ENCODE measurements around the gene CAMK2A. TPM values are rescaled to one million over a fixed set of nuclear protein-coding genes. Genes with fewer than 3 reads are reported as not detected.

The CAMK2A gene
- total RNA-seq, 2 donors from 2014 or later: 0.50 to 1.0 TPM

GRCh38 chr5:150204590-150204960, 85.0 kb downstream of the CAMK2A start:
- Histone ChIP-seq H3K9me3 (no peaks in the 10 kb centered on the region), H3K4me1 (replicated peaks) (no peaks in the 10 kb centered on the region), H3K27ac (no peak overlapping the region), H3K36me3 (no peaks in the 10 kb centered on the region), H3K4me3 (no peak overlapping the region), H3K27me3 (replicated peaks; ENCODE audit: insufficient read depth) (no peaks in the 10 kb centered on the region)
- intact Hi-C loops (cut with DNase I): no loop called here
- no peak for DNase-seq (ENCODE audit: low spot score)
- TF ChIP-seq POLR2A (IDR thresholded peaks at IDR 0.05) (no peak), POLR2AphosphoS5 (IDR thresholded peaks at IDR 0.05) (no peak)
- 93% methylated on average over 11 of the region's 13 CpGs for WGBS

- intact Hi-C loops (cut with DNase I): no loop called here
- H3K27me3 ChIP-seq (replicated peaks; ENCODE audit: insufficient read depth): no peaks in the 10 kb centered on the region
- no peak overlapping the region for H3K4me3 ChIP-seq
- TF ChIP-seq CTCF (IDR thresholded peaks at IDR 0.05) (no peak), POLR2AphosphoS5 (IDR thresholded peaks at IDR 0.05) (no peak), POLR2A (IDR thresholded peaks at IDR 0.05) (no peak)
- H3K36me3 ChIP-seq: no peaks in the 10 kb centered on the region
- no peaks in the 10 kb centered on the region for H3K4me1 ChIP-seq (replicated peaks)
- no peak for DNase-seq (ENCODE audit: low spot score)
- 83% methylated on average over 12 of the region's 12 CpGs for WGBS
- no peak overlapping the region for H3K27ac ChIP-seq
- H3K9me3 ChIP-seq: no peaks in the 10 kb centered on the region
These were observed 85.6 kb downstream of the CAMK2A start for GRCh38 chr5:150203832-150204589.

- no peaks in the 10 kb centered on the region for H3K9me3 ChIP-seq
- 94% methylated on average over 10 of the region's 10 CpGs for WGBS
- DNase-seq (ENCODE audit: low spot score): no peak
- H3K27ac ChIP-seq: no peak overlapping the region
- intact Hi-C loops (cut with DNase I): no loop called here
- no peaks in the 10 kb centered on the region for H3K27me3 ChIP-seq (replicated peaks; ENCODE audit: insufficient read depth)
- no peaks in the 10 kb centered on the region for H3K36me3 ChIP-seq
- H3K4me3 ChIP-seq: no peak overlapping the region
- TF ChIP-seq POLR2A (IDR thresholded peaks at IDR 0.05): no peak
- no peak for TF ChIP-seq CTCF (IDR thresholded peaks at IDR 0.05)
- no peak for TF ChIP-seq POLR2AphosphoS5 (IDR thresholded peaks at IDR 0.05)
- H3K4me1 ChIP-seq (replicated peaks): no peaks in the 10 kb centered on the region
These were observed 87.1 kb downstream of the CAMK2A start for GRCh38 chr5:150202501-150202900.

- 94% methylated on average over 1 of the region's 1 CpG for WGBS
- DNase-seq (ENCODE audit: low spot score): no peak
- H3K27me3 ChIP-seq (replicated peaks; ENCODE audit: insufficient read depth): no peaks in the 10 kb centered on the region
- no peak overlapping the region for H3K27ac ChIP-seq
- H3K9me3 ChIP-seq: no peaks in the 10 kb centered on the region
- intact Hi-C loops (cut with DNase I): no loop called here
- no peaks in the 10 kb centered on the region for H3K36me3 ChIP-seq
- no peaks in the 10 kb centered on the region for H3K4me1 ChIP-seq (replicated peaks)
- no peak overlapping the region for H3K4me3 ChIP-seq
- TF ChIP-seq CTCF (IDR thresholded peaks at IDR 0.05): no peak
These were observed 92.1 kb downstream of the CAMK2A start for GRCh38 chr5:150197476-150197875.

GRCh38 chr5:150196986-150197385, 92.6 kb downstream of the CAMK2A start:
- TF ChIP-seq POLR2AphosphoS5 (IDR thresholded peaks at IDR 0.05): no peak
- TF ChIP-seq CTCF (IDR thresholded peaks at IDR 0.05): no peak
- TF ChIP-seq POLR2A (IDR thresholded peaks at IDR 0.05): no peak
- Histone ChIP-seq H3K27me3 (replicated peaks; ENCODE audit: insufficient read depth) (no peaks in the 10 kb centered on the region), H3K27ac (no peak overlapping the region), H3K9me3 (no peaks in the 10 kb centered on the region), H3K4me1 (replicated peaks) (no peaks in the 10 kb centered on the region), H3K4me3 (no peak overlapping the region), H3K36me3 (no peaks in the 10 kb centered on the region)
- no peak for DNase-seq (ENCODE audit: low spot score)
- WGBS: 91% methylated on average over 15 of the region's 16 CpGs
- intact Hi-C loops (cut with DNase I): no loop called here
